Stomach (tissue), 9 donors: ENCODE results near the gene AKAP8L. TPM values are rescaled to one million over a fixed set of nuclear protein-coding genes. Genes with fewer than 3 reads are reported as not detected.

Experiments
- DNase-seq, 2 donors: peaks; one replicate each; pipeline versions ENCODE4 v3.0.0 to v3.0.0-alpha.2; 2013 to 2019
- H3K27ac ChIP-seq, 5 donors: fragments of 200-600 bp in 4 of 5; sonication (generic) in 4 of 5; one replicate each; pipeline ENCODE4 v1.5.1; 2013 to 2019; ENCODE audit warnings: mild to moderate bottlenecking in 1 of 5, moderate library complexity in 1 of 5
- H3K27me3 ChIP-seq, 3 donors: fragments of 200-600 bp; sonication (generic); one replicate each; pipeline ENCODE4 v1.5.1; 2017 to 2019; ENCODE audit warnings: mixed run types in 1 of 3
- H3K36me3 ChIP-seq, 4 donors: fragments of 200-600 bp; sonication (generic); 1 replicate in 3 of 4; 2 replicates in 1 of 4; pipeline ENCODE4 v1.5.1; 2016 to 2019
- H3K4me1 ChIP-seq, 4 donors: fragments of 200-600 bp; sonication (generic); one replicate each; pipeline ENCODE4 v1.5.1; 2016 to 2019
- H3K4me3 ChIP-seq, 4 donors: fragments of 200-600 bp; sonication (generic) in 3 of 4; one replicate each; pipeline ENCODE4 v1.5.1; 2016 to 2019; ENCODE audit warnings: mild to moderate bottlenecking in 1 of 4
- H3K9me3 ChIP-seq, 4 donors: fragments of 200-600 bp; sonication (generic); one replicate each; pipeline ENCODE4 v1.5.1; 2016 to 2019
- EP300 ChIP-seq: sonication (generic); formaldehyde crosslinking; IDR thresholded peaks from one replicate; pipeline ENCODE4 v1.6.1; 2017; ENCODE audit warnings: antibody characterized with exemption
- POLR2A ChIP-seq, 4 donors: fragments of 450-650 bp; IDR thresholded peaks; one replicate each; pipeline ENCODE4 v1.6.1; 2016; ENCODE audit warnings: antibody characterized with exemption in 4 of 4, control low read depth in 2 of 4, mild to moderate bottlenecking in 1 of 4, moderate library complexity in 1 of 4
- POLR2AphosphoS5 ChIP-seq, 3 donors: sonication (generic); formaldehyde crosslinking; IDR thresholded peaks; one replicate each; pipeline ENCODE4 v1.6.1; 2016; ENCODE audit warnings: antibody characterized with exemption in 3 of 3
- WGBS, 5 donors: extraction: QIAGEN DNeasy Blood & Tissue Kit in 3 of 5; methylation state at CpG; one replicate each; pipeline versions ENCODE4 v1.1.5 to v1.1.7; 2013 to 2018; 5-methylcytosine and 5-hydroxymethylcytosine counted together
- intact Hi-C: fragments of 100-400 bp; cut with DNase I; formaldehyde crosslinking; loops from one replicate; pipeline ENCODE4 v1.15.1; 2023; ENCODE audit warnings: low total_unique reads
- polyA plus RNA-seq, 3 donors: library from polyadenylated mRNA; stranded (reverse); fragments of 200-250 nt; gene quantifications; one replicate each; pipeline ENCODE4 v1.2.3, GENCODE V29; 2013
- total RNA-seq, 5 donors: library from RNA; depleted of rRNA; stranded (reverse); fragments of >200 nt; gene quantifications; one replicate each; pipeline versions ENCODE4 v1.1.0 to v1.2.3, GENCODE V29; 2014 to 2016
- TF ChIP-seq, protein P1 (sequence below), 7 experiments: fragments of 450-650 bp in 4 of 7; fragments of 200-600 bp in 3 of 7; sonication (generic) in 3 of 7; IDR thresholded peaks; one replicate each; pipeline ENCODE4 v1.5.1; 2016 to 2019; ENCODE audit warnings: antibody characterized with exemption in 7 of 7, control low read depth in 2 of 7, mild to moderate bottlenecking in 1 of 7
- donor health status: healthy with polysubstance abuse.
- donor health status: Bipolar disorder and iron deficiency.
- donor health status: healthy.

AKAP8L gene
- total and polyA plus RNA-seq, 8 donors, result 67.8 to 320 (median 91.6) TPM

DNA sequence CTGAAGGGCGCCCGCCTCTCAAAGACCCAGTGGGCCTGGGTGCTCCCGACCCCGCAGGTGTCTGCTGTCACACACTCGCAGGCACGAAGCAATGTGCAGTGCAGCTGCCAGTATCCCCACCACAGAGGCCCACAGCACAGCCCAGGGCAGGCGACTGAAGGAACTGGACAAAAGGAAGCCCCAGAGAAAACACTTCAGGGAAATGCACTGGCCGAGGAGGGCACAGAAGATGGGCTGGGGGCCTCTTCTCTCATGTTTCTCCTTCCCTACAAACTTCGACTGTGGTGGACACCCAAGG is 49.2 kb downstream of the AKAP8L start:
- no peak overlapping the region for H3K27ac ChIP-seq
- peaks cover 5 to 18% (median 13%) of the 10 kb centered on the region in 4 donors for H3K4me1 ChIP-seq
- intact Hi-C loops, result no loop called here
- H3K9me3 ChIP-seq, result no peaks in the 10 kb centered on the region
- DNase-seq, result no peak
- TF ChIP-seq EP300, result no peak
- TF ChIP-seq, protein P1, sequence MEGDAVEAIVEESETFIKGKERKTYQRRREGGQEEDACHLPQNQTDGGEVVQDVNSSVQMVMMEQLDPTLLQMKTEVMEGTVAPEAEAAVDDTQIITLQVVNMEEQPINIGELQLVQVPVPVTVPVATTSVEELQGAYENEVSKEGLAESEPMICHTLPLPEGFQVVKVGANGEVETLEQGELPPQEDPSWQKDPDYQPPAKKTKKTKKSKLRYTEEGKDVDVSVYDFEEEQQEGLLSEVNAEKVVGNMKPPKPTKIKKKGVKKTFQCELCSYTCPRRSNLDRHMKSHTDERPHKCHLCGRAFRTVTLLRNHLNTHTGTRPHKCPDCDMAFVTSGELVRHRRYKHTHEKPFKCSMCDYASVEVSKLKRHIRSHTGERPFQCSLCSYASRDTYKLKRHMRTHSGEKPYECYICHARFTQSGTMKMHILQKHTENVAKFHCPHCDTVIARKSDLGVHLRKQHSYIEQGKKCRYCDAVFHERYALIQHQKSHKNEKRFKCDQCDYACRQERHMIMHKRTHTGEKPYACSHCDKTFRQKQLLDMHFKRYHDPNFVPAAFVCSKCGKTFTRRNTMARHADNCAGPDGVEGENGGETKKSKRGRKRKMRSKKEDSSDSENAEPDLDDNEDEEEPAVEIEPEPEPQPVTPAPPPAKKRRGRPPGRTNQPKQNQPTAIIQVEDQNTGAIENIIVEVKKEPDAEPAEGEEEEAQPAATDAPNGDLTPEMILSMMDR (IDR thresholded peaks at IDR 0.05), result no peak
- no peak for TF ChIP-seq POLR2AphosphoS5 (IDR thresholded peaks at IDR 0.05)
- TF ChIP-seq POLR2A (IDR thresholded peaks at IDR 0.05), result no peak
- 90 to 97% (median 92%) methylated on average over 6 to 9 of the region's 9 CpGs for WGBS, 5 donors
- no peaks in the 10 kb centered on the region for H3K27me3 ChIP-seq
- peaks cover 91 to 100% (median 100%) of the 10 kb centered on the region in 4 donors for H3K36me3 ChIP-seq
- no peak overlapping the region for H3K4me3 ChIP-seq

DNA sequence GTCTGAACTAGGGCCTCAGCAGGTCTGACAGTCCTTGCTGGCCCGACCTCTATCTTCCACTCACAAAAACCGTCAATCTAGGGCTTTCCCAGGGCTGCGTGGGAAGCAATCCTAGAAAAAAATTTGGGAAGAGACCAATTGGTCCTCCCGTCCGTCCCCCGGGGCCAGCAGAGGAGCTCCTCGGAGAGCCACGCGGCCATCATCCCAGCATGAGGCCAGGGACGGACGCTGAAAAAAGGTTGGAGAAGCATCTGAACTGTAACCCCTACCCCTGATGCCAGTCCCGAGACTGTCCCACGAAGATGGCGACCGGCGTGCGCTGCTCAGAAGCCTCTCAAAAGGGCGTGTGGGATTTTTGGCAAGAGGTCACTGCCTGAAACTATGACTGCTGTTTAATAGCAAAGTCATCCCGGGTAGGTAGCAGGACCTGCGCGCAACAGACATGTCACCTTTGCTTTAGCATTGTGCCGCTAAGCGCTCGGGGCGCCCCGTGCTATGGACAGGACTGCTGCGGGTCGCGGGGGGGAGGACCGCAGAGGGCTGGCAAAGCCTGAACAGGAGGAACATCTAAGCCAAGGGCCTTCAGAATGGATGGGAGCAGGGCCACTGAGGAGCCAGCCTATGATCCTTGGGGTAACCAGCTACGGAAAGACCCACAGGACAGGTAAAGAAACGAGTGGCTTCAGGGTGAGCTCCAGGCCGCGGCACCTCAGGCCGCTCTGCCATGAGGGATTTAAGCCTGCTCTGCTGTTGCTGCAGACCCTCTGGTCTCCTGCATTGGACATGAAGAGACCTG is 49.8 kb downstream of the AKAP8L start:
- Histone ChIP-seq H3K27me3 (no peaks in the 10 kb centered on the region), H3K9me3 (no peaks in the 10 kb centered on the region), H3K36me3 (peaks cover 88 to 99% (median 99%) of the 10 kb centered on the region in 4 donors), H3K4me1 (peaks cover 0 to 13% (median 7%) of the 10 kb centered on the region in 4 donors), H3K4me3 (no peak overlapping the region), H3K27ac (no peak overlapping the region)
- intact Hi-C loops, result no loop called here
- no peak for TF ChIP-seq POLR2AphosphoS5 (IDR thresholded peaks at IDR 0.05)
- no peak for TF ChIP-seq POLR2A (IDR thresholded peaks at IDR 0.05)
- TF ChIP-seq, protein P1 (IDR thresholded peaks at IDR 0.05), result no peak
- TF ChIP-seq EP300, result no peak
- 92 to 95% (median 92%) methylated on average over 34 to 35 of the region's 35 CpGs for WGBS, 5 donors
- no peak for DNase-seq

GRCh38 chr19:15368051-15368632 is 50.6 kb downstream of the AKAP8L start:
- no peak overlapping the region for H3K4me3 ChIP-seq
- peaks cover 81 to 98% (median 91%) of the 10 kb centered on the region in 4 donors for H3K36me3 ChIP-seq
- H3K27ac ChIP-seq, result no peak overlapping the region
- no peaks in the 10 kb centered on the region for H3K9me3 ChIP-seq
- peaks cover 0 to 4% (median 0%) of the 10 kb centered on the region in 4 donors for H3K4me1 ChIP-seq
- no peaks in the 10 kb centered on the region for H3K27me3 ChIP-seq
- WGBS, 5 donors, result 95% methylated on average over 21 to 24 of the region's 24 CpGs
- intact Hi-C loops, result no loop called here
- TF ChIP-seq, protein P1 (IDR thresholded peaks at IDR 0.05), result no peak
- TF ChIP-seq EP300 (no peak), POLR2A (IDR thresholded peaks at IDR 0.05) (no peak), POLR2AphosphoS5 (IDR thresholded peaks at IDR 0.05) (no peak)
- no peak for DNase-seq

- no peaks in the 10 kb centered on the region for H3K27me3 ChIP-seq
- 79 to 93% (median 84%) methylated on average over 3 of the region's 3 CpGs for WGBS, 5 donors
- DNase-seq, result no peak
- no peak overlapping the region for H3K4me3 ChIP-seq
- H3K9me3 ChIP-seq, result no peaks in the 10 kb centered on the region
- peaks cover 74 to 96% (median 86%) of the 10 kb centered on the region in 4 donors for H3K36me3 ChIP-seq
- TF ChIP-seq POLR2AphosphoS5 (IDR thresholded peaks at IDR 0.05) (no peak), POLR2A (IDR thresholded peaks at IDR 0.05) (no peak), EP300 (no peak)
- TF ChIP-seq, protein P1 (IDR thresholded peaks at IDR 0.05), result no peak
- intact Hi-C loops, result no loop called here
- H3K4me1 ChIP-seq, result no peaks in the 10 kb centered on the region
- H3K27ac ChIP-seq, result no peak overlapping the region
Measured at GRCh38 chr19:15367439-15367838, 51.3 kb downstream of the AKAP8L start.
